SKM-1 treated with dmso at 0.1 percent for 144 hours (cell line): ENCODE measurements around the gene ACOT12.
"Not testable (repeated sequence)": the region's sequence is repeated elsewhere in the genome, so short reads cannot be mapped to it uniquely, and the experiment has no call there.

Experiments used
- DNase-seq: peaks from one replicate; lab custom pipeline; 2025; ENCODE audit not compliant: unreplicated experiment; lab: John Stamatoyannopoulos, UW

ACOT12 gene

DNA sequence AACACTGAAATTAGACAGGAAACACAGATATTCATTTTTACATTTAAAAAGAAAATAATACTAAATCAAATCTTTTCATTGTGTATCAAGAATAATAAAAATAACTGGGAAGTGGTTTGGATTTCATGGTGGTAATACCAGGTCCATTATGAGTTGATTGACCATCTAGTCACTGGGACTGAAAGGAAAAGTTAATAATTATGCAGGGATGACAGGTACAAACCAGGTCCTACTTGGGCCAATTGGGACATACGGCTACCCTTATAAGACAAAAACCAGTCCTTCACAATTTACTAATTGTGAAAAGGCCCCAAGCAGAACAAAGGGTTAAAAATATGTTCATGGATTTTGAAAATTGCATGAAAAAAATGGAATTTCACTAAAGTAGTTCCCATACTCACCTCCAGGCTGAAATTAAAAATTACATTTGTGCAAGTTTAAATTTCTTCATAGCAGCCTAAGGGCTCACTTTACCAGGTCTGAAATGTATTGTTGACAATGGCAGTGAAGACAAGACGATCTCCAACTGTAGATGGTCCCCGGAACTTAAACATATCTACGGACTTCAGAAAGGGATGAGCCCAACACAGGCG lies 48.4 kb downstream of the ACOT12 start:
- no peak for DNase-seq

DNA sequence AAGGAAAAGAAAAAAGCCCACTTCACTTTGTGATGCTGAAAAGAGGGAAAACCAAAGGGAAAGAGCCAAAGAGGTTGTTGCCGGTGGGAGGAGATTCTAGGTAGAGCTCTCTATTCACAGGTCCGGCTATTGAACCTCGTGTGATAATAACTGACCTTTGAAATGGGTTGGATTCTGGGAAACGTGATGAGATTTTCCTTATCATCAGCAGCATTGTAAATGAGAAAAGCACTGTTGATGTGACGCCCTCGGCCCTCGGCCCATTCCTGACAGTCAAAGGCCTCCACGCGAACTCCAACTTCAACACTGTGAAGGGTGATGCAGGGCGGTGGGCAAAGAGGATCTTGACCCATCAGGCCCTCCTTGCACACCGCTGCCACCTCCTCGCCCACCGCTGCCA lies 49.2 kb downstream of the ACOT12 start:
- no peak for DNase-seq

DNA sequence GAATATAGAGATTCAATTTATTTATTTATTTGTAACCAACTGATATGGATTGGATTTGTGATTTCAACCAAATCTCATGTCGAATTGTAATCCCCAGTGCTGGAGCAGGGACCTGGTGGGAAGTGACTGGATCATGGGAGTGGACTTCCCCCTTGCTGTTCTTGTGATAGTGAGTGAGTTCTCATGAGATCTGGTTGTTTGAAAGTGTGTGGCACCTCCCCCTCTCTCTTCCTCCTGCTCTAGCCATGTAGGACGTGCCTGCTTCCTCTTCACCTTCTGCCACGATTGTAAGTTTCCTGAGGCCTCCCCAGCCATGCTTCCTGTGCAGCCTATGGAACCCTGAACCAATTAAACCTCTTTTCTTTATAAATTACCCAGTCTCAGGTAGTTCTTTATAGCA lies 55.7 kb downstream of the ACOT12 start:
- DNase-seq, result not testable (repeated sequence)

DNA sequence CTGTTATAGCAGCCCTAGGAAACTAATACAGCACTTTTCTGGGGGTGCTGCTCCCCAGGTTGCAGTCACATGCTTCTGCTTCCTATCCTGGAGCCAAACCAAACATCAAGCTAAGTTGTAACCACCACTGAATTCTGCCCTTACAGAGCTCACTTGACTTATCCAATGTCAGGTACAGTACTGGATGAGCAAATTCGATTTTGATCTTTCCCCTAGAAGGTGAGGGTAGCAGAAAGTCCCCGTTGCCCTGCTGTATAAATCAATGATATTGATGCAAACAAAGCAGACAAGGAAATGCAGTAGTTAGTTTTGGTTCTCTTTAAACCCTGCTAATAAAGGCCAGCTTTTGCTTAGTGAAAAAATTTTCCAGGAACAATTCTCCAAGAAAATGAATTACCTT lies 56.1 kb downstream of the ACOT12 start:
- no peak for DNase-seq

DNA sequence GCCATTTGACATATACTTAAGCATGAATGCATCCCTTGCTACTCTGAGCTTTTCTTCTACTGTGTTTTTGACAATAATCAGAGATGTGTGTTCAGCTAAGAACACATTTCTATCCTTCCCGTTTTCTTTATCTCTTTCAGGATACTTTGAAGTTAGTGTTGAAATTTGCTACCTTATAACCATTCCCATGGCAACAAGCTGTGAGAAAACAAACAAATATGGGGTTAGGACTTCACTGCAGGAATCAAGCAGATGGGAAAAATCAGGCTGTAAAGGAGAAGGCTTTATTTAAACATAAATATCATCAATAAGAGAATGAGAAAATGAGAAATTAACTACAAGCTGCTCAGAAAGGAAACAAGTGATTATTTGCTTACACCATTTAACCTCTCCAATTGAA lies 57.4 kb downstream of the ACOT12 start:
- no peak for DNase-seq

DNA sequence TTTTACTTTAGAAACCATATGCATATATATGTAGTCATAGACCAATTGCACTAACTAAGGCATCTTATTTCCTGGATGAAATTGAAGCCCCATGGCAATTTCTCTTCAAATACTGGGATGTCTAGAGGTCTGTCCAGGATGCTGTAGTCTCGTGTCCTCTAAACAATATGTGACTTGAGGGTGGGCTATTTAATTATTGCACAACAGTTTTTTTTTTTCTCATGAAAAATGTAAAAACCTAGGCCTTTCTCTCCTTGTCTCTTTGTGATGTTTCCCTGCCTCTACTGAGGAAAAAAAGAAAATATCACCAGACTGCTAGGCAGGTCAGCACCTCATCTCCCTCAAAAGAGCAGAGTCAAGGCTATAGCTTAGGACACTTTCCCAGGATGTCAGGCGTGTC lies 58.0 kb downstream of the ACOT12 start:
- DNase-seq, result no peak

DNA sequence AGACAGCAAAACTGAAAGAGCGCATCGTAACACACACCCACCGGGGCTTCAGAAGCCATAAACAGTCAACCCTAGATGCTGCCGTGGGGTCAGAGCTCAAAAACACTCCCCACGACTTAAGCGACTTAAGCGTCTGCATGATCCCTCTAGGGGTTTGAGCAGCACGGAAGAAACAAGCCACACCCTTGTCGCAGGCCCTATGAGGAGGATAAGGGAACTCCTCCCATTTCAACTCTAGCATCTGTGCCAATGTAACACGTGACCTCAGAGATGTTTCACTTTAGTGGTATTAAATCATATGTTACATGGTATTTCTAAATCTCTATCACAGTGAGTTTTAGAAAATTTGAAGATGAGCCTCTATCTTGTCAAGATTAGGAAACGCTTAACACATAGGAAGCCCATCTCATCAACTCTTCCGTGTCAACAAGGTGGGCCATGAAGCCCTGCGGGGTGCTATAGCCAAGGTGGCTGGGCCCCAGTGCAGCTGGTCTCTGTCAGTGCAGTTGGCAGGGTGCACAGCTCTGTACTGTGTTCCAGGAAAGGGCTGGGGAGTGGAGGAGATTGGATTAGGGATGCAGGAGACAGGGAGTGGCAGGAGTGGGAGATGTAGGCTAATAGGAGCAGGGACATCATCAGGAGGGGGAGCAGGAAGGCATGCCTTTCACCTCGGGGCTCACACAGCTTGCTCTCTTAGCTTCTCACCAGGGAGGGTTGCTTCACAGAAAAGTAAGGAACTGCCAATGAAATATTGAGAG lies 59.5 kb downstream of the ACOT12 start:
- no peak for DNase-seq

DNA sequence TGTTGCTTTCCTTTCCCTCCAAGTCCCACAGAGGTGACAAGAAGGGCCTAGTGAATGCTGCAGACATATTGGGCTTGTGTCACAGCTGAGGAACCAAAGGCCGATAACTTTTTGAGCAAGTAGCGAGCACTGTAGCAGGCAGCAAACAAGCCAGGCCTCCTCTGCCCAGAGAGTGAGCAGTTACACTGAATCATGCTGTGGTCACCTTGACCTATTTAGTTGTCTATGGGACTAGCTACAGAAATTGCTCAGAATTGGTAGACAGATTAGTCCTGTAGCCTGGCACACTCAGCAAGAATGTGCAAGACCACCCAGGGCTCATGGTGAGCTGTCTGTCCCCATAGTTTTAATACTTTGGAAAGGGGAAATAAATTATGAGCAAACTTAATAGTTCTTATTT lies 67.4 kb downstream of the ACOT12 start:
- no peak for DNase-seq

DNA sequence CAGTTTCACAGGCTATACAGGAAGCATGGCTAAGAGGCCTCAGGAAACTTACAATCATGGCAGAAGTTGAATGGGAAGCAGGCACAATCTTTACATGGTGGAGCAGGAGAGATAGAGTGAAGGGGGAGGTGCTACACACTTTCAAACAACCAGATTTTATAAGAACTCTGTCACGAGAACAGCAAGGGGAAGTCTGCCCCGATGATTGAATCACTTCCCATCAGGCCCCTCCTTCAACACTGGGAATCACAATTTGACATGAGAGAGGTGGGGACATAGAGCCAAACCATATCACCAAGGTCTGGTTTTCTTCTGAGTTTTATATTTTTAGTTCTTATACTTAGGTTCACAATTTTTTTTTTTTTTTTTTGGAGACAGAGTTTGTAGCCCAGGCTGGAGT lies 76.4 kb downstream of the ACOT12 start:
- DNase-seq, result no peak

DNA sequence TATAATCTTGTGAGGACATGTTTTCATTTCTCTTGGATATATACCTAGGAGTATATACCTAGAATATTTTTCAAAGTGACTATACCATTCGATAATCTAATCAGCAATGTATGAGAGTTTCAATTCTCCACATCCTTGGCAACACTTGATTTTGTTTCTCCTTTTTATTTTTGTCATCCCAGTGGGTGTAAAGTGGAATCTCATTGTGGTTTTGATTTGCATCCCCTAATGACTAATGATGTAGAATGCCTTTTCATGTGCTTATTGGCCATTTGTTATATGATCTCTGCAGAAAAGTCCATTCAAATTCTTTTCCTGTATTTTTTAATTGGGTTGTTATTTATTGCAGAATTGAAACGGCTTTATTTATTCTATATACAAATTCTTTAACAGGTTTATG lies 77.4 kb downstream of the ACOT12 start:
- no peak for DNase-seq

DNA sequence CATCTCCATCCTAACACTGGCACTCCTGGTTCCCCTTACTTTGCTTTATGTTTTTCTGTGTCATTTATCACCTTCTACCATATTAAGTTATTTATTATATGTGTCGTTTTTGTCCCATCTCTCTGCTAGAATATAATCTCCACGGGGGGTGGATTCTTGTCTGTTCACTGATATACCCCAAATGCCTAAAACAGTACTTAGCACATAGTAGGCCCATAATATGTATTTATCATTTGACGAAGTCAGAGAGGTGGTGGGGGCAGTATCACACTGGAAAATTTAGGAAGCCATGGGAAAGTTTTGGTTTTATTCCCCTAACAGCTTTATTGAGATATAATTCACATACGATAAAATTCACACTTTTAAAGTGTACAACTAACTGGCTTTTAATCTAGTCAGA lies 78.1 kb downstream of the ACOT12 start:
- no peak for DNase-seq

DNA sequence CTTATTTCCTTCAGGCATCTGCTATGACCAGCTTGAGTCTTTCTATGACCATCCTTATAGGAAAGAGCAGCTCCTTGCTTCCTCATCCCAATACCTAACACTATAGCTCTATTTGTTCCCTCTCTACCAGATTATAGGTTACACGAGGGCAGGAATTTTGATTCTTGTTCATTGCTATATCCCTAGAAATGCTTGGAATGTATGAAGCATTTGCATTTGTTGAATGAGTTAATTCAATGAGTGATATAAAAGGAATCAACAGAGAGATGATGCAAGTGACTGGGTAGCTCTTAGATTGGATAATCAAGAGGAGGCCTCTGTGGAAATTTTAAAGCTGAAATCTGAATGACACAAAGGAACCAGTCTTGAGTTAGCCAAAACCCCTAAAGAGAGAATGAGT lies 78.6 kb downstream of the ACOT12 start:
- no peak for DNase-seq

DNA sequence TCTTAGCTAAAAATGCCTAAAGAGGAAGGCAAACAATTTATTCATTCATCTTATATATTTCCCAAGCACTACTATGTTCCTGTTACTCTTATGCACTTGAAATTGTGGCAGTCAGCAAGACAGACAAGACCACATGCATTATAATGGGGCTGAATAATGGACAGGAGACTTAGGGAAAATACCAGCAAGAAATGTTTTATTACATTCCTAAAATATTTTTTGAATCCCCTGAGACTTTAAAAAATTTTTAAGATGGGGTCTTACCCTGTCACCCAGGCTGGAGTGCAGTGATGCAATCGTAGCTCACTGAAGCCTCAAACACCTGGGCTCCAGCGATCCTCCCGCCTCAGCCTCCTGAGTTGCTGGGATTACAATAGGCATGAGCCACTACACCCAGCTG lies 79.4 kb downstream of the ACOT12 start:
- no peak for DNase-seq

DNA sequence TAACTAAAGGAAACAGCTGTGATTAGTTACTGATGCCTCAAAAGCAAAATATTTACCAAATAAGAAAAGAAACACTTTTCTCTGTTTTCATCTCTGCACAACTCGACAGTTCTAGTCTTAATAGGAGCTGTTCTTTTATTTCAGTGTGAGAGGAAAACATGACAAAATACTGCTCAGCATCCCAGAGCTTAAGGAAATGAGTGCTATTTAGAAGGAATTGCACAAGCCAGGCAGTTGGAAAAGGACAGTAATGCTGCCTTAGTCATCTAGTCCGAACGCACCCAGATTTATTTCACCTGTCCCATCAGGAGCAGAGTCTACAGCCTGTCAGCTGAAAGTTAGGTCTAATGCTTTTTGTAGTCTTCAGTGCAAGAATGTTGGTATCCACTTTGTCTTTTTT lies 80.2 kb downstream of the ACOT12 start:
- DNase-seq, result no peak

DNA sequence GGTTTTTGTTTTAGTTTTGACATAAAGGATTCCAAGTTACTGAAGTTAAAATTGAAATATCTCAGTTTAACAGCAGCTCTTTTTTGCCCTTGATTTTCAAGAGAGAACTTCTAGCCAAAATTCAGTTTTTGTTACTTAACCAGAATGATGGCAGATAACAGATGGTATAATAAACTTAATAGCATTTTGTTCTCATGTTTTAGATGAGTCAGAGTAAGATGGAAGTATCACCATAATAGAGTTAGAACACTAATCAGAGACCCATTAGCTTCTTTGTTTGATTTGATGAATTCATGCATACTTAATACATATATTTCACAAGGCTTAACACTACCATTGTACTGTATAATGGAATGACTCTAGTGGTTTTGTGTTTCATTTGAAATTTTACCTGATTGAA lies 80.7 kb downstream of the ACOT12 start:
- DNase-seq, result no peak

DNA sequence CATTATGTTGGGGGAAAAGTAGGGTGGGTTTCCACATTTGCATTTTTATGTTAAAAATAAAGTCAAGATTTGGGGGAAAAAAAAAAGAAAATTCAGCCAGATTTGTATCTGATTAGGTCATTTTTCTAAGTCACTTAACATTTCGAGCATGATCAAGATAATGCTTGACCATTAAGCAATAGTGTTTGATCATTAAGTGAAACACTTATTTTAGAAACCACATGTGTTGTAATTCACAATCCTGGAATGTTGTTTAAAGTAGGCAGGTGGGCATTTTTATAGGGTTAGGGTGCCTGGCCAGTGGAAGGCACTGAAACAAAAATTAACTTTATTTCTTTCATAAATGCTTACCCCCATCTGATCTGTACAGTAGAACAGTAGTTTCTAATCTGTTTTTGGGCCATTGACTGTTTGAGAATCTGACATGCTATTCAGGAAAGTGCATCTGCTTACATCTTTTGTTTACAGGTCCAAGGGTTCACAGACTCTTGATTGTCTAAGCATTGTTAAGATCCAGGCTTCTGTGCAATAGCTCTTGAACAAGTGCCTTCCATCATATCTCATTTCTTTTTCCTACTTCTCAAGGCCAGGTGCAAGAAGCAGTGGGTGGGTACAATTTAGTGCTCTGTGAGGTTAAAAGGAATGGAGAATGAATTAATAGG lies 83.4 kb downstream of the ACOT12 start:
- no peak for DNase-seq

DNA sequence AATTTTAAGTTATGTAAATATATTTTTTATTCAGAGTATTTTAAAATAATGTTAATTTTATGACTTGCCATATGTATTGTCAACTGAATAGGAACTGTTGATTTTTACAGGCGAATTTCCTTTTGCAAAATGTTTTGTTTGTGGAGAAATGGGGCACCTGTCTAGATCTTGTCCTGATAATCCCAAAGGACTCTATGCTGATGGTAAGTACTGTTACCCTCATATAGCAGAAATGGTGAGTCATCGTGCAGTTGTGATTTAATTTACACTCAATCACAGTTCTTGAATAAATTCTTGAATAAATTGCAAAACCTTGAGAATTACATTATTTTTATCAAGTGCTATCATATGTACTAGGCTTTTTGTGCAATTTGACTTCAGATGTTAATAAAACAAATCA lies 85.1 kb downstream of the ACOT12 start:
- DNase-seq, result no peak

DNA sequence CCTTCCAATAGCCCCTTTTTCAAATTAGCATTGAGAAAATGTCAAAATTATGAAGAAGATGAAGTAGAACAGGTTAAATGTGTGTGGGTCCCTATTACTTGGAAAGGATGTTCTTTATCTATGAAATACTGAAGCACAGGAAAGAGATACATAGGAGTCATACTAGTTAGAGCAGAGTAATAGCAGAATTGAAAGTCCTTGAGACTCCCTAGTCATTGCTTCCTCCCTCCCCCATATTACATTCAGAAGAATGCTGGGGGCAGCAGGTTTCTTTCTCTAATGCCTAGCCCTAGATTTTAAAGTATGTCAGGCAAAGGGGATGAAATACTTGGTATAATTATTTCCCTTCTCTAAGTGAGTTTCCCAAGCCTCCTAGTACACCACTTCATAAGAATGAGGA lies 88.1 kb downstream of the ACOT12 start:
- no peak for DNase-seq

DNA sequence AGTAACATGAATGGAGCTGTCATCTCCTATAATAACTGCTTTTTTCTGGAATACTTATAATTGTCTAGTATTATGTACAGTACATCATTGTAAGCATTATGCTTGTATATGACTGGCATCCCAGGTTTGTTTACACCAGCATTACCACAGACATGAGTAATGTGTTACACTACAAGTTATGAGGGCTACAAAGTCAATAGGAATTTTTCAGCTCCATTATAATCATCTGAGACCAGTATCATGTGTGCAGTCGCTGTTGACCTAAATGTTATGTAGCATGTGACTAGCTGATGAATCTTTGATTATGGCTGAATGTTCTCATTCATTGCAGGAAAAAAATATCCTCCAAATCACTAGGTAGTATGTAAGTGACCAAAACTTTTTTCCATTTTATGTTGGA lies 90.4 kb downstream of the ACOT12 start:
- no peak for DNase-seq

DNA sequence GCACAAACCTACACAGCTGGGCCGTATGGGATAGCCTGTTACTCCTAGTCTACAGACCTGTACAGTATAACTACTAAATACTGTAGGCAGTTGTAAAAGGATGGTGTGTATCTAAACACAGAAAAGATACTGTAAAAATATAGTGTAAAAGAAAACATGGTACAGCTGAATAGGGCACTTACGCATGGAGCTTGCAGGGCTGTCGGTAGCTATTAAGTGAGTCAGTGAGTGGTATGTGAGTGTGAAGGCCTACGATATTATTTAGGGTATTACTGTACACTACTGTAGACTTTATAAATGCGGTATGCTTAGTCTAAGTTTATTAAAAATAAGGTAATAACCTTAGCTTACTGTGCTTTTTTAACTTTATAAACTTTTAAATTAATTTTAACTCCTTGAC lies 91.3 kb downstream of the ACOT12 start:
- DNase-seq, result no peak

DNA sequence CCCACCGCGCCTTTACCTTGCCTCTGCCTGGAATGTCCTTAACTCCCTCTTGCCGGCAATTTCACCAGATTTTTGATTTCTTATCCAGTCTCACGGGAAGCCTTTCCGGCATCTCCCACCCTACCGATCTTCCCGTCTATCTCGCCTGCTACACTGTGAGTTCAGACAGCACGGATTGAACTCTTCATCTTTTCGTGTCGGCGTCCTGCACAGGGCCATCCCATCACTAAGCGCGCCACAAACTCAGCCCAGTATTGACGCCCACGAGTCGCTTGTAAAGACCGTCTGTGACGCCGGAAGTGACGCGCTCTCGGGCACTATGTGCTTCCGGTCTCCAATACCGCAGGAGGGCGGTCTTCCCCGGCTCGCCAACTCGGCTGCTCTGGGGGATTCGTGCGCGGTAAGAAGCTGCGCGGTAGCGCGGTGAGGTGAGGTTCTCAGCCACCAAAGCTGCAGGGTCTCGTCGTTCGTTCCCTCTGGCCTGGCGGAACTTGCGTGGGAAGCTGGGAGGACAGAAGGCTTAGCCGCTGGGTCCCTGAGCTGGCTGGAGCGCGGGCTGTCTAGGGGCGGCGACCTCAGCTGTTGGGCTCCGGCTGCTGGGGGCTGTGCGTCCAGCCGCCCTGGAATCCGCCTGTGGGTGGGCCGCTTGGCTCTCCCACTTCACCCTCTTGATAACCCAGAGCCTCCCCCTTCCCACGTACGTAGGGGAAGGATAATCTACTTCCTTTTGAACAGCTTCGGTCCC lies 92.5 kb downstream of the ACOT12 start, which contains the start of gene ZCCHC9:
ZCCHC9 (plus strand) TSS at position 317 of the 745 bp plus-strand sequence. CDS start 3,171 bp downstream, outside the sequence.
- DNase-seq, result peak; percentile 88

DNA sequence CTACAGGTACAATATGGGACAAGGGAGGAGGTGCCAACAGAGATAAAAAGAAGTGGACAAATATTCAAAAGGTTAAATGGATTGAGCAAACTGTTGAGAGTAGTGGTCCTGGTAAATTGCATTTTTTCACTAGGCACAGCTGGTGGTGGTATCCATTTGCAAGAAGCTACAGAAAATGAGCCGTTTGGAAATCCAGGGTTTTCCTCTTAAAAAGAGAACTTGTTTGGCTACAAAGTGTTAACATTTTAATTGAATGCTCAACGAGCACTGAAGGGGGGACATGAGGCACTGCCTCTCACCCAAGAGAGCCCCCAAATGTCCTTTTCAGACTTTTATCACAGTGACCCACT lies 93.0 kb downstream of the ACOT12 start:
- DNase-seq, result no peak
